Measurements from ENCODE around the gene SOX30.

The SOX30 gene

DNA sequence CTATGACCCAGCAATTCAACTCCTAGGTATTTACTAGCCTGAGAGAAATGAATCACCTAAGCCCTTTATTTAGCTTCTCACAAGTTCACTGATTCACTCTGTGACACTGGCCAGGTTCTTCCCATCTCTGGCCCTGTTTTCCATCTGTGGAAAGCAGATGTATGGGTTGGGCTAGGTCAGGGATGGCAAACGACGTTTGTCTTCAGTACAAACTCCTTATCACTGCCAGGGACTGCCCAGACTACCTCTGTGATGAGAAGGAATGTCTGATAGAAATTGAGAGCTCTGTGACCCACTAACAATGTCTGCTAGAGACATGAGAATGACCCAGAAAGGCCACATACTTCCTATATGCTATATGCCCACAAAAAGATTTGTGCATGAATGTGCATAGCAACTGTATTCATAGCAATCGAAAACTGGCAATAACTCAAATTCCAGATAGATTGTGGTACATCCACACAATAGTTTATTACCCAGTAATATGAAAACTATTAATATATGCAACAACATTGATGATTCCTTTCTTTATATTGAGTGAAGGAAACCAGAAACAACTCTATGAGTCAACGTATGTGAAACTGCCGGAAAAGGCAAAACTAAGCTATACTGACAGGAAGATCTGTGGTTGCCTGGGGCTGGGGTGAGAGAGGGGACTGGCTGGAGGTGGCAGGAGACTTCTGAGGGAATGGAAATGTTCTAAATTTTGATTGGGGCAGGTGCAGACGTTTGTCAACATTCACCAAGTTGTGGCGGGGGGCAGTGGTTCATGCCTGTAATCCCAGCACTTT is 44.7 kb downstream of the SOX30 start:
- no peak for DNase-seq

GRCh38 chr5:157606046-157606445 is 46.2 kb downstream of the SOX30 start:
- DNase-seq, result no peak

DNA sequence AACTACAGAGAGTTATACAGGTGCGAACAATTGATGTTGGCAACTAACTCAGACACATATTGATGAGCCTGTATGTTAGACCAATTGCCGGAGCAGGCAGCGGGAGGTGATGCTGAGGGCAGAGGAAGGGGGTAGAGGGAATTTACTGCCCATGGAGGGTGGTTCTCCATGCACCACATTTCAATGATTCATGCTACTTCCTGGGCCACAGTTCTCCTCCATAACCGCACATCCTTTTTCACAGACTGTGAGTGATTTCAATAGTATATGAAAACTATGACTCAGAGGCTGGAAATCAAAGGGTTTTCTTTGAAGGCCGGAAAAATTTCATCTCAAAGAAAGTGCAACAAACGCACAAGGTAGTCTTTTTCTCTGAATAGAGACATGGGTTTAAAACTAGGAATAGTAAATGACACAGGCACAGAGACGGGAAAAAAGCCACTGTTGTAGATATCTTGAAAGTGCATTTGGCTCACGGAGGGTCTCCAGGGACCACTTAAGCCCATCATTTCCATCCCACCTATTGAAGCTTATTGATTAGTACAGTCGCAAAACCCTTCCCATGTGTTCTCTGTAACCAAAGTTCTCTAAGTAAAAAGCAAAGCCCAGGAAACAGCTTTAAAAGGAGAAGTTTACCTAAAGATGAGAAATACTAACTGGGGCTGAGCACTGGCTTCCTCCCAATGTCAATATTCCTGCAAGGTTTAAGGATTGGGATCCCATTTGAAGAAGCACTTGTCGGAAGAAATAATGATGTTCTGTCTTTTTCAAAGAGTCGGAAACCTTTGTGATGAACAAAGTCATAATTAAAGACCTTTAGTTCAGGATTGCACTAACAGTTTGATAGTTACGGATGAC is 48.7 kb downstream of the SOX30 start:
- no peak for DNase-seq

DNA sequence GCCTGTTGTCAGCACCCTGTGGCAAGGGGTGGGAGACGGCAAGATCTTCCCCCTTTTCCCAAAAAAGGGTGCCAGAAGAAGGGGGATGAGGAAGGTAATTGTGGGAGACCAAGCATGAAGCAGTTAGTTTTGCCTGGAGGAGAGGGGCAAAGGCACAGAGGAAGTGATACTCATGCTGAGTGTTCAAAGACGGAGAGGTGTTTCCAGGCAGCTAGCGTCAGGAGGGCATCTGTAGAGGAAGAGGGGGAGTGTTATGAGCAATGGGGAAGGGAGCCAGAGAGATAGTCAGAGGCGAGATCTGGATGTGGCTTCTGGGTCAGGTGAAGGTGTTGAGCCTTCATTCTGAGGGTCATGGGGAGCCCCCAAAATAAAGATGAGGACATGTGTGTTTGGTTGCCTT is 49.7 kb downstream of the SOX30 start:
- no peak for DNase-seq

DNA sequence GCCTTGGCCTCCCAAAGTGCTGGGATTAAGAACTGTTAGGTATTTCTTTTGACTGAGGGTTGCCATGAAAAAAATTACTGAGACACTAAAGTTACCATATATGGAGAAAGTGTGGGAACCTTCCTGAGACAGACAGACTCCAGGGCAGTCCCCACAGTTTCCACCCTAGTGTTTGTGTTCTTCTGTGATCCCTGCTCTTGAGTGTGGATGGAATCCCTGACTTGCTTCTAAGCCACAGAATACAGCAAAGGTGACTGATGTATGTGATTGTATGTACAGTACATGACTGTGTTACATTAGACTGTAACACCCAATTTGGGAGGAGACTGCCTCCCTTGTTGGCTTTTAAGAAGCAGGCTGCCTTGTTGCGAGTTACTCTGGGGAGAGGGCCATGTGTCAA is 52.0 kb downstream of the SOX30 start:
- DNase-seq, result no peak

DNA sequence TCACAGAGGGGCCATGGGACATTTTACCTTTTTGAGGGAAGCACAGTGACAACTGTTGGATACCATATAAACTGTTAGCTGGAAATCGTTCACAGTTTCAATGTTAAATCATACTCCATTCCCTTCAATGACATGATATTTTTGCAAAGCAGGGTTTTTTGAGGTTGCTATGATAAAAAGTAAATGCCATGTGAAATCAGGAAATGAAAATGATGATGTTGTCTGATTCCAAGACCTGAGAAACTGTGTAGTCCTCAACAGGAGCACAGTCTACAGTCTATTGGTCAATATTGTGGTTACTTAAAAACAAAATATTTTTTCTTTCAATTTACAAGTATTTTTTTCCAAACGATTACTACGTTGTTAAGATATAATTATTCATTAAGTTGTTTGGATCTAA is 52.7 kb downstream of the SOX30 start:
- DNase-seq, result no peak

DNA sequence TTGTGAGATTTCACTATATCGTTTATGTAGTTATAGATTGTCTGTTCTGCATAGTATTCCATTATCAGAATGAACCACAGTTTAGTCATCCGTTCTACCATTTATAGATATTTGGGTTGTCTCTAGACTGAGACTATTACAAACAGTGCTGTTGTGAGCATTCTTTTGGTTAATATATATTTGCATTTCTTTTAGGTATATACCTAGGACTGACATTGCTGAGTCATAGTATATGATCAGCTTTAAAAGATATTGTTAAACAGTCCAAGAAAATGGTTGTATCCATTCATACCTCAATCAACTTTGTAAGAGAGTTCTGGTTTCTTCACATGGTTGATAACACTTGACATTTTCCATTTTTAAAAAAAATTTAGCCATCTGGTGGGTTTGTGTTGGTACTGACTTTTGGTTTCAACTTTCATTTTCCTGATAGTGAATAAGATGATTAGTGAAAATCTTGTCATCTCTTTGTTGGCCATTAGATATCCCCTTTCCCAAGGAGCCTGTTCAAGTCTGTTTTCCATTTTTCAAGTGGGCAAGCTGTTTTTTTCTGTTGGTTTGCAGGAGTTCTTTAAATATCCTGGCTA is 53.8 kb downstream of the SOX30 start:
- DNase-seq, result no peak

- no peak for DNase-seq
Measured at GRCh38 chr5:157597277-157597676, 55.0 kb downstream of the SOX30 start.

- no peak for DNase-seq
Measured at GRCh38 chr5:157596487-157596886, 55.8 kb downstream of the SOX30 start.

DNA sequence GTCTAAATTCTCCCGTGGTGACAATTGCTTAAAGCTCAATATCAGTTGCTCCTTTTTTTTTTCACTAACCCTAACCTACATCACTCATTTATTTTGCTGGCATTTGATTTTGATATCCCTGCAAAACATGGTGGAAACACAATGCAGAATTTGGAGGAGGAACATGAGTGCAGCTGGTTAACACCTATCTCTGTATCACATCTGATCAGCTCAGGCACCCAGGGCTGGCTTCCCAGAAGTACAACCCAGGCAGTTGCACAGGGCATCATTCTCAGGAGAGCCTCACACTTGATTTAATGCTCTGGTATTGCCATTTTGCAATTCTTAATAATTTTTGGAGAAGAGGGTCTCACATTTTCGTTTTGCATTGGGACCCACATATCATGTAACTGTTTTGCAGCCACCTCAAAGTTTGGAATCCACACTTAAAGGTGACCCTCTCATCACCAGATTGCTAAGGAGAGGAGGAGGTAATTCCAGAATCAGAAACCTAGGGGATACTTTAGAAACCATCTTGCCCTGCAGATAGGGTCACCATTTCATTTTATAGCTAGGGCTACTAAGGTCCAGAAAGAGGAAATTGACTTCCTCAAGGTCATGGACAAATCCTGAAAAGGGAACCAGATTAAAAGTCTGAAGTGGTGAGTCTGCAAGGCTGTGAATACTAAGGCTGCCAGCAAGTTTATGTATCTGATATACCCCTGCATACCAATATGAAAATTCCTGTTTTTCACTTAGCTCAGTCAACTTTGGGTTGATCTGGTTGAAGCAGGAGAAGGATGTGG is 57.4 kb downstream of the SOX30 start:
- DNase-seq, result no peak

DNA sequence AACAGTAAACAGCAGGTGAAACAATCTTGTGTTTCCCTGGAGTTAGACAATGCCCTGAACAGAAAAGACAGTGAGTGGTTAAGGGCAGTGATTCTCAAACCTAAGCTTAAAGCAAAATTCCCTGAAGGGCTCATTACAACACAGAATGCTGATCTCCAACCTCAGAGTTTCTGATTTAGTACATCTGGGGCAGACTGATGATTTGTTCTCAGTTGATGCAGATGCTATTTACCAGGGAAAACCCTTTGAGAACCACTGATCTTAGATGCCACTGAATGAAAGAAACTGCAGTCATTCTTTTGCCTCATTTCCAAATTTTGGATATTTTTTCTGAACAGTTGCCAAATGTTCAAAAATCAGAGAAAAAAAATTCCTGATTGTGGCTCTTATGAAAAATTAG is 58.0 kb downstream of the SOX30 start:
- DNase-seq, result no peak

DNA sequence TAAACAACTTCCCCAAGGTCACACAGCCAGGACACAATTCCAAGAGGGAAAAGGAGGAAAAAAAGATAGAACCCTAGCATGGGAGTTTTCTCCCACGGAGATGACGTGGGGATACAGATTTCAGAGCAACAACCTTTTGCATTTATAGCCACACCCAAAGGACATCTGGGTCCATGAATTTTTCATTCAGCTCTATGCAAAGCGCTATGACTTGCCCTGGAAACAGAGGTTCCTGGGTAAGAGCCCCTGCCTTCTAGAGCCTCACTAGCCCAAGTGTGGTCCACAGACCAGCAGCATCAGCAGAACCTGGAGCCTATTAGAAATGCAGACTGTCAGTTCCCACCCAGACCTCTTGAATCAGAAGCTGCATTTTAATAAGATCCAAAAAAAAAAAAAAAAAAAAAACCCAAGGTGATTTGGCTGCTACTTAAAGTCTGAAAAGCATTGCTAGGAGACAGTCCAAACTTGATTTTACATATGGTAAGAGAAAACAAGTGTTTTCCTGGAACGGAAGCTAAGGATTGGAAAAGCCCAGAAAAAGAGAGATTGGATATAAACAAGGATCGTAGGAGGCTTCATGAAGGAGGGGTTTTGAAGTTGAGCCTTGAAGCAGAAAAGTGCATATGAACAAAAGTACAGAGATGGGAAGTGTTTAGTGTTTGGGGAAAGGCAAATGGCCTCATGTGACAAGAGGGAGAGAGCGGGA is 59.0 kb downstream of the SOX30 start:
- no peak for DNase-seq

GRCh38 chr5:157592594-157592993 is 59.6 kb downstream of the SOX30 start:
- no peak for DNase-seq

- DNase-seq, result no peak
Measured at GRCh38 chr5:157590478-157590877, 61.8 kb downstream of the SOX30 start.

DNA sequence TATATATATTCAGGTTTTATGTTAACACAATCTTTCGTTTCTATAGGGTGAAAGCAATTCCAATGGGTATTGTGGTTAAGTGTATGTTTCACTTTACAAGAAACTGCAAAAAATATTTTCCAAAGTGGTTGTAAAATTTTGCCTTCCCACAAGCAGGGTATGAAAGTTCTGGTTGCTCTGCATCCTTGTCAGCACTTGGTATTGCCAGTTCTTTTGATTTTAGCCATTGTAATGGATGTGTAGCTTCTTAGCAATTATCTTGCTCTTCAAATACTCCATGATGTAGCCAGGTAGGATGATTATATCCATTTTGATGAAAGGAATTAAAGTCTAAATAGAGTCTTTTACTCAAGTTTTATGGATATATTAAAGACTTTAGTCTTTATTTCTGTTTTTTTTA is 67.6 kb downstream of the SOX30 start:
- no peak for DNase-seq

- DNase-seq, result no peak
Measured at GRCh38 chr5:157582731-157583620, 69.3 kb downstream of the SOX30 start.

DNA sequence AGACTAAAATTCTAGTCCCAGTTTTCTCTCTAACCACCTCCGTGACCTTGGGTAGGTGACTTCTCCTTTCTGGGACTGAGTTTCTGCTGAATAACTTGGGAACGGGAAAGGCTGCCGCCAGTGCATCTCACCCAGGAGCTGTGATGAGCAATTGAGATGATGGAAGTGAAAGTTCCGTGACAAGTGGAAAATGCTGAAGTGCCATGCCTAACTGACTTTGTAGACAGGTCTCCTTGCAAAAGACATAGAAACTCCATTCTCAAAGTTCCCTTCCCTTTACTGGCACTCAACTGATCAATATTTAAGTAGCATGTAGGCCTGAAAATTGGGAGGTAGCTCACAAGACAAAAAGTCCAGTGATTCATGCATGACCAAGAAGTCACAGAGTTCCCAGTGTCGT is 70.3 kb downstream of the SOX30 start:
- no peak for DNase-seq

DNA sequence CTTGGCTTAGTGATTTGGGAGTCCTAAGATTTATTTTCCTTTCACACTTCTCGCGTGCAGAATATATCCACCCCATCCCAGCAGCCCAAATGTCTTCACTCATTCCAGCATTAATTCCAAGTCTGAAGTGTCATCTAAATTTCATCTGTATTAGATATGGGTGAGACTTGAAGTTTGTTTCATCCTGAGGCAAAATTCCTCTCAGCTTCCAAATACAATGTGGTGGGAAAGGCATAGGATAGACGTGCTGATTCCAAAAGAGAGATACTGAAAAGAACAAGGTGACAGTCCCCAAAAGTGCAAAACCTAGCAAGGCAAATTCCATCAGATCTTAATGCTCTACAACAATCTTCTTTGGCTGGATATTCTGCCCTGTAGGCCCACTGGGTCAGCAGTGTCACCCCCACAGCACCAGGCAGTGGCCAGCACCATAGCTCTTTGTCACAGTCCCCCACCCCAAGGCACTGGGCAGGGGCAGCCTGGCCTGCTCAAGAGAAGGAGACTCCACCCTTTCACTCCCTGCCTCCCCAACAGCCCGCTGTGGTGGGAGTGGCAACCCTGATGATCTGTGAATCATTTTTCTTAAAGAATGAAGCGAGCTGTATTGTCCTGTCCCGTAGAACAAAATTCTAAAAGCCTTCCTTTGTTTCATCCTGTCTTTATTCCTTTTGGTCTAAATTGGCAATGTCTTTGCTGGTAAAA is 74.0 kb downstream of the SOX30 start:
- no peak for DNase-seq

DNA sequence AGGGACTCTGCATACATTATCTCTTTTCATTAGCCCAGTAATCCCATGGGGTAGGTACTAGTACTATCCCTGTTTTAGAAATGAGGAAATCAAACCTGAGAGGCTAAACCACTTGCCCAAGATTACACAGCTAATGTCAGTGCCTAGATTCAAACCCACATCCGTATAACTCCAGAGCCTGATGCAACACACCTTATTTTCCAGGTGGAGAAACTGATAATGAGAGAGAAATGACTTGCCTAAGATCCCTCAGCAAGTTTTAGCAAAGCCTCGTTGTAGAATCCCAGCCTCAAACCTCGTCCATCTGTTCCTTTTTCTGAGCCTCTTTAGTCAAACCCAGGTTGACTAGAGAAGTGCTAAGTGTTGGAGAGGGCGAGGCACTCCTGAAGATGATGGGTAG is 75.6 kb downstream of the SOX30 start:
- DNase-seq, result no peak

Measured in NCI-H2171 (cell line).